Frontal cortex (tissue), 4 donors: ENCODE data around the gene METTL6. TPM values are rescaled to one million over a fixed set of nuclear protein-coding genes. Genes with fewer than 3 reads are reported as not detected.
"Not testable (repeated sequence)": the region's sequence is repeated elsewhere in the genome, so short reads cannot be mapped to it uniquely, and the experiment has no call there.

Experiments used
- DNase-seq, 2 donors: peaks; one replicate each; pipeline ENCODE4 v3.0.0; 2012; ENCODE audit warnings: low spot score in 2 of 2
- FAIRE-seq: peaks from 2 replicates; lab custom pipeline; 2012; peaks lifted over from hg19 to GRCh38; lab: Jason Lieb, UNC
- total RNA-seq: library from RNA; depleted of rRNA; stranded (reverse); fragments of >200 nt; gene quantifications from one replicate; pipeline ENCODE4 v1.2.3, GENCODE V29; 2014
- donor health status: control.
- donor health status: control.
- donor health status: control.

The METTL6 gene
- 86.0 TPM for total RNA-seq

- FAIRE-seq, result no peak
- peak; percentile 55 to 88 for DNase-seq
Measured at GRCh38 chr3:15427182-15427880, at the start of gene METTL6, which contains the start of gene EAF1. Gene METTL6, minus strand, starts transcription at chr3:15427544. Its CDS starts 1,033 bp downstream, at chr3:15426511. Gene EAF1, plus strand, starts transcription at chr3:15427598. Its CDS starts 182 bp downstream, at chr3:15427780.

- no peak for DNase-seq
- FAIRE-seq, result no peak
Measured at GRCh38 chr3:15476378-15476777, 49.0 kb upstream of the METTL6 start.

GRCh38 chr3:15475161-15475560 is 47.8 kb upstream of the METTL6 start:
- no peak for FAIRE-seq
- no peak for DNase-seq

GRCh38 chr3:15471861-15472260 is 44.5 kb upstream of the METTL6 start:
- FAIRE-seq (no peak), DNase-seq (no peak)

GRCh38 chr3:15470849-15471248 is 43.5 kb upstream of the METTL6 start:
- DNase-seq, result no peak
- no peak for FAIRE-seq

GRCh38 chr3:15470261-15470660 is 42.9 kb upstream of the METTL6 start:
- no peak for DNase-seq
- no peak for FAIRE-seq

GRCh38 chr3:15467227-15468181 is 40.2 kb upstream of the METTL6 start:
- FAIRE-seq, result no peak
- no peak for DNase-seq

- FAIRE-seq (no peak), DNase-seq (no peak)
Measured at GRCh38 chr3:15465876-15466585, 38.7 kb upstream of the METTL6 start.

GRCh38 chr3:15462451-15462850 is 35.1 kb upstream of the METTL6 start:
- no peak for FAIRE-seq

GRCh38 chr3:15460891-15461531 is 33.7 kb upstream of the METTL6 start:
- FAIRE-seq (no peak), DNase-seq (no peak)

More at GRCh38 chr3:15462451-15462850, 35.1 kb upstream of the METTL6 start:
- no peak for DNase-seq

- FAIRE-seq (no peak), DNase-seq (no peak)
Measured at GRCh38 chr3:15458212-15458780, 31.0 kb upstream of the METTL6 start.

- not testable (repeated sequence) for FAIRE-seq, DNase-seq
Measured at GRCh38 chr3:15456915-15457314, 29.6 kb upstream of the METTL6 start.

GRCh38 chr3:15456321-15456720 is 29.0 kb upstream of the METTL6 start:
- DNase-seq (no peak), FAIRE-seq (no peak)

- FAIRE-seq (no peak), DNase-seq (no peak)
Measured at GRCh38 chr3:15455756-15456155, 28.4 kb upstream of the METTL6 start.

GRCh38 chr3:15454965-15455364 is 27.6 kb upstream of the METTL6 start:
- FAIRE-seq (no peak), DNase-seq (no peak)

GRCh38 chr3:15453991-15454625 is 26.8 kb upstream of the METTL6 start:
- no peak for DNase-seq
- FAIRE-seq, result no peak

GRCh38 chr3:15453501-15453900 is 26.2 kb upstream of the METTL6 start:
- DNase-seq (no peak), FAIRE-seq (no peak)

- FAIRE-seq, result no peak
- no peak for DNase-seq
Measured at GRCh38 chr3:15452961-15453360, 25.6 kb upstream of the METTL6 start.

GRCh38 chr3:15452156-15452555 is 24.8 kb upstream of the METTL6 start:
- DNase-seq (no peak), FAIRE-seq (no peak)
